DND-41 (cell line): ENCODE measurements around the gene STARD13.

Source experiments
- ATAC-seq: fragments of 200-7000 bp; cut with Tn5 transposase; 3 replicates; pipeline ENCODE4 v1.9.1; 2021; ENCODE audit warnings: low read depth; ENCODE audit not compliant: insufficient read depth
- DNase-seq: peaks from one replicate; pipeline ENCODE4 v3.0.0-alpha.2; 2020
- H2AFZ ChIP-seq: 2 replicates; pipeline ENCODE4 v1.6.0; 2012; ENCODE audit warnings: low read depth, low read length
- H3K27ac ChIP-seq: 2 replicates; pipeline ENCODE4 v1.5.1; 2012; ENCODE audit warnings: low read length, inconsistent platforms
- H3K27me3 ChIP-seq: fragments of 200-600 bp; sonication (generic); 2 replicates; pipeline ENCODE4 v1.6.0; 2012; ENCODE audit warnings: low read length, mild to moderate bottlenecking, inconsistent platforms; ENCODE audit not compliant: insufficient read depth, poor library complexity
- H3K36me3 ChIP-seq: 2 replicates; pipeline ENCODE4 v1.5.1; 2012; ENCODE audit warnings: low read length, inconsistent platforms; ENCODE audit not compliant: insufficient read depth
- H3K4me1 ChIP-seq: 2 replicates; pipeline ENCODE4 v1.5.1; 2012; ENCODE audit warnings: mild to moderate bottlenecking, low read length; ENCODE audit not compliant: insufficient read depth
- H3K4me2 ChIP-seq: 2 replicates; pipeline ENCODE4 v1.6.0; 2012; ENCODE audit warnings: mild to moderate bottlenecking, moderate library complexity, low read length, inconsistent platforms; ENCODE audit not compliant: insufficient read depth
- H3K4me3 ChIP-seq, 2 experiments: fragments of 200-600 bp in 1 of 2; shearing (Covaris generic) in 1 of 2; 2 replicates each; pipeline ENCODE4 v1.5.1; 2012 to 2016; ENCODE audit warnings: inconsistent platforms in 2 of 2, low read length in 2 of 2, mild to moderate bottlenecking in 2 of 2, low read depth in 1 of 2, moderate library complexity in 1 of 2
- H3K79me2 ChIP-seq: 2 replicates; pipeline ENCODE4 v1.6.0; 2012; ENCODE audit warnings: low read length, inconsistent platforms; ENCODE audit not compliant: insufficient read depth
- H3K9ac ChIP-seq: 2 replicates; pipeline ENCODE4 v1.6.0; 2012; ENCODE audit warnings: low read depth, mild to moderate bottlenecking, inconsistent platforms, low read length, moderate library complexity
- H3K9me3 ChIP-seq: 2 replicates; pipeline ENCODE4 v1.5.1; 2012; ENCODE audit warnings: low read length, moderate library complexity, mild to moderate bottlenecking, inconsistent platforms; ENCODE audit not compliant: insufficient read depth, severe bottlenecking
- H4K20me1 ChIP-seq: 2 replicates; pipeline ENCODE4 v1.6.0; 2012; ENCODE audit warnings: low read length; ENCODE audit not compliant: insufficient read depth
- CTCF ChIP-seq: IDR thresholded peaks from 2 replicates; pipeline ENCODE4 v1.5.1; 2012; ENCODE audit warnings: borderline replicate concordance, low read length, moderate library complexity, mild to moderate bottlenecking; ENCODE audit not compliant: poor library complexity, severe bottlenecking; ENCODE audit errors: extremely low read depth
- EZH2 ChIP-seq: IDR thresholded peaks from 3 replicates; pipeline ENCODE4 v1.6.1; 2012; ENCODE audit warnings: borderline replicate concordance, low read depth, mild to moderate bottlenecking, moderate library complexity, low read length, inconsistent platforms; ENCODE audit not compliant: severe bottlenecking

Gene STARD13

GRCh38 chr13:33212396-33212795 is 73.2 kb downstream of the STARD13 start:
- Histone ChIP-seq H3K4me2 (no peak overlapping the region), H3K9ac (no peak overlapping the region), H3K36me3 (no peaks in the 10 kb centered on the region), H3K27ac (no peak overlapping the region), H3K9me3 (no peaks in the 10 kb centered on the region), H2AFZ (no peak overlapping the region), H3K79me2 (no peaks in the 10 kb centered on the region), H4K20me1 (no peaks in the 10 kb centered on the region), H3K4me3 (no peak overlapping the region), H3K27me3 (no peaks in the 10 kb centered on the region), H3K4me1 (no peaks in the 10 kb centered on the region)
- ATAC-seq = no peak
- no peak for DNase-seq
- TF ChIP-seq EZH2 (no peak), CTCF (no peak)

GRCh38 chr13:33210090-33210489 is 75.5 kb downstream of the STARD13 start:
- no peaks in the 10 kb centered on the region for H3K79me2 ChIP-seq
- no peak overlapping the region for H3K27ac ChIP-seq
- no peaks in the 10 kb centered on the region for H4K20me1 ChIP-seq
- no peak for DNase-seq
- TF ChIP-seq EZH2 (no peak), CTCF (no peak)
- H3K4me3 ChIP-seq = no peak overlapping the region
- no peaks in the 10 kb centered on the region for H3K9me3 ChIP-seq
- no peaks in the 10 kb centered on the region for H3K4me1 ChIP-seq
- no peak overlapping the region for H2AFZ ChIP-seq
- ATAC-seq = no peak
- H3K4me2 ChIP-seq = no peak overlapping the region
- H3K9ac ChIP-seq = no peak overlapping the region
- no peaks in the 10 kb centered on the region for H3K27me3 ChIP-seq
- no peaks in the 10 kb centered on the region for H3K36me3 ChIP-seq

GRCh38 chr13:33208290-33209220 is 77.0 kb downstream of the STARD13 start:
- no peaks in the 10 kb centered on the region for H3K79me2 ChIP-seq
- H3K36me3 ChIP-seq = no peaks in the 10 kb centered on the region
- H3K4me2 ChIP-seq = no peak overlapping the region
- no peaks in the 10 kb centered on the region for H3K27me3 ChIP-seq
- DNase-seq (no peak), ATAC-seq (no peak)
- no peaks in the 10 kb centered on the region for H3K4me1 ChIP-seq
- no peak overlapping the region for H3K4me3 ChIP-seq
- no peak for TF ChIP-seq CTCF
- no peak for TF ChIP-seq EZH2
- no peak overlapping the region for H3K9ac ChIP-seq
- H4K20me1 ChIP-seq = no peaks in the 10 kb centered on the region
- no peak overlapping the region for H2AFZ ChIP-seq
- H3K9me3 ChIP-seq = no peaks in the 10 kb centered on the region
- H3K27ac ChIP-seq = no peak overlapping the region
